ENCODE data around the gene TBC1D22A.

The TBC1D22A gene, protein sequence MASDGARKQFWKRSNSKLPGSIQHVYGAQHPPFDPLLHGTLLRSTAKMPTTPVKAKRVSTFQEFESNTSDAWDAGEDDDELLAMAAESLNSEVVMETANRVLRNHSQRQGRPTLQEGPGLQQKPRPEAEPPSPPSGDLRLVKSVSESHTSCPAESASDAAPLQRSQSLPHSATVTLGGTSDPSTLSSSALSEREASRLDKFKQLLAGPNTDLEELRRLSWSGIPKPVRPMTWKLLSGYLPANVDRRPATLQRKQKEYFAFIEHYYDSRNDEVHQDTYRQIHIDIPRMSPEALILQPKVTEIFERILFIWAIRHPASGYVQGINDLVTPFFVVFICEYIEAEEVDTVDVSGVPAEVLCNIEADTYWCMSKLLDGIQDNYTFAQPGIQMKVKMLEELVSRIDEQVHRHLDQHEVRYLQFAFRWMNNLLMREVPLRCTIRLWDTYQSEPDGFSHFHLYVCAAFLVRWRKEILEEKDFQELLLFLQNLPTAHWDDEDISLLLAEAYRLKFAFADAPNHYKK

DNA sequence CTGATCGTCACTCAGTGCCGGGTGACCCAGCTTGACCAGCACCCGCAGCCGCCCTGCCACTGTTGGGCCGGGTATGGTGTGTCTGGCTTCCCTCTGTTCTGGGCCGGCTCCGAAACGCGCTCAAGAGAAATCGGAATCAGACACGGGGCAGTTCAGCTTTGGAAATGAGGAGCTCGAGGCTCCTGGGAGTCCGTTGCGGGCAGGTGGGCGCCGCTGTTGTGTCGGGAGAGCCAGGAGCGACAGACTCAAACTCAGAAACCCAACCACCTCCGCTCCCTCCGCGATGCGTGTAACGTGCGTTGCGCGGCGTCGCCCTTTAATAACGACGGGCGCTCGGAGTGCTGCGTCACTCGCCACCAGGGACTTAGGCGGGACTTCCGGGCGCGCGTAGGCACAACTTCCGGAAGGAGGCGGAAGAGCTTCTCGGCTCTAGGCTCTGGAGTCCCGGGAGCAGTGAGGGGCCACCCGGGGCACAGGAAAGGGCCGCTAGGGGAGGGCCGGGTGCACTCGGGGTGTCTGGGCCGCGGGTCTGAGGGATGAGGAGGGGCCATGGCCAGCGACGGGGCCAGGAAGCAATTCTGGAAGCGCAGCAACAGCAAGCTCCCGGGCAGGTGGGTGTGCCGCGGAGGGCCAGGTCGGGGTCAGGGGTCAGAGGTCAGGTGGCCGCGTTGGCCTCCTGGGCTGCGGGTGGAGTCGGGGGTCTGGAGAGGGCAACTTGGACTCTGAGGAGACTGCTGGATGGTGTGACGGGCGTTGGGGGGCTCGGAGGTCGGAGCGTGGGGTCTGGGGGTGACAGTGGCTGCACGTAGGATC, at the start of gene TBC1D22A:
Gene TBC1D22A, plus strand, starts transcription at position 413 of the 813 bp plus-strand sequence. Its CDS starts 137 bp downstream, at position 550.
- DNase-seq (ENCODE audit: low read depth): peak; percentile 79
- TF ChIP-seq, protein P1, sequence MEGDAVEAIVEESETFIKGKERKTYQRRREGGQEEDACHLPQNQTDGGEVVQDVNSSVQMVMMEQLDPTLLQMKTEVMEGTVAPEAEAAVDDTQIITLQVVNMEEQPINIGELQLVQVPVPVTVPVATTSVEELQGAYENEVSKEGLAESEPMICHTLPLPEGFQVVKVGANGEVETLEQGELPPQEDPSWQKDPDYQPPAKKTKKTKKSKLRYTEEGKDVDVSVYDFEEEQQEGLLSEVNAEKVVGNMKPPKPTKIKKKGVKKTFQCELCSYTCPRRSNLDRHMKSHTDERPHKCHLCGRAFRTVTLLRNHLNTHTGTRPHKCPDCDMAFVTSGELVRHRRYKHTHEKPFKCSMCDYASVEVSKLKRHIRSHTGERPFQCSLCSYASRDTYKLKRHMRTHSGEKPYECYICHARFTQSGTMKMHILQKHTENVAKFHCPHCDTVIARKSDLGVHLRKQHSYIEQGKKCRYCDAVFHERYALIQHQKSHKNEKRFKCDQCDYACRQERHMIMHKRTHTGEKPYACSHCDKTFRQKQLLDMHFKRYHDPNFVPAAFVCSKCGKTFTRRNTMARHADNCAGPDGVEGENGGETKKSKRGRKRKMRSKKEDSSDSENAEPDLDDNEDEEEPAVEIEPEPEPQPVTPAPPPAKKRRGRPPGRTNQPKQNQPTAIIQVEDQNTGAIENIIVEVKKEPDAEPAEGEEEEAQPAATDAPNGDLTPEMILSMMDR (IDR thresholded peaks at IDR 0.05; ENCODE audit: control insufficient read depth, extremely low read depth, insufficient read depth): no peak
- peak within 1 kb of the TSS; percentile 95 for H3K4me3 ChIP-seq (ENCODE audit: low read depth, low read length)

DNA sequence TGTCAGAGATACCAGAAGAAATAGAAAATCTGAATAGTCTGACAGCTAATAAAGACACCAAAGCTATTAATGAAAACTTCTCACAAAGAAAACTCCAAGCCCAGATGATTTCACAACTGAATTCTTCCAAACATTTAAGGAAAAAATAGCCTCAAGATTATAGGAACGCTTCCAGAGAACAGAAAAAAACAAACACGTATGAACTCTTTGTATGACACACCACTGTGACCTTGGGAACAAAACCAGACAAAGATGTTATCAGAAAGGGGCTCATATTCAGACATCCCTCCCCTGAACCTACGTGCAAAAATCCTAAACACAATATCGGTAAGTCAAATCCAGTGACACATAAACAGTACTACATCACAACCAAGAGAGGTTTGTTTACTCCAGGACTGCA, 47.9 kb upstream of the TBC1D22A start:
- TF ChIP-seq, protein P1 (IDR thresholded peaks at IDR 0.05; ENCODE audit: control insufficient read depth, extremely low read depth, insufficient read depth): no peak
- DNase-seq (ENCODE audit: low read depth): peak; percentile 3
- no peak overlapping the region for H3K4me3 ChIP-seq (ENCODE audit: low read depth, low read length)

DNA sequence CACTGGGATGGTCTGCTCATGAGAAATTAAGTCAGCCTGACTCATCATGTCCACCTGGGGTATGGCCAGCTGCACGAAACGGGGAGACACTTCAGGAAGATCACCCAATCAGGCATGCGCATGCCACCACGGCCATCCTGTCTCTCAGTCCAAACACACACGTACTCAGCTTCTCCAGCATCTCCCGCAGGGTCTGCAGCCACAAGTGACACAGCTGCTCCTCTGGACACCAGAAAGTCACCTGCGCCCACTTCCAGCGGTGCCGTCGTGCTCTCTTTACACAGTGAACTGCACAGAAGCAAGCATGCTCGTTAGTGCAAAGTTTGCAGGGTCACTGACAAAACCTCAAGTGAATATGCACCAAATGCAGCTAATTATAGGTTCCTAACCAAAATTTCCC, 42.5 kb upstream of the TBC1D22A start:
- DNase-seq (ENCODE audit: low read depth): no peak
- no peak overlapping the region for H3K4me3 ChIP-seq (ENCODE audit: low read depth, low read length)
- TF ChIP-seq, protein P1 (IDR thresholded peaks at IDR 0.05; ENCODE audit: control insufficient read depth, extremely low read depth, insufficient read depth): no peak

DNA sequence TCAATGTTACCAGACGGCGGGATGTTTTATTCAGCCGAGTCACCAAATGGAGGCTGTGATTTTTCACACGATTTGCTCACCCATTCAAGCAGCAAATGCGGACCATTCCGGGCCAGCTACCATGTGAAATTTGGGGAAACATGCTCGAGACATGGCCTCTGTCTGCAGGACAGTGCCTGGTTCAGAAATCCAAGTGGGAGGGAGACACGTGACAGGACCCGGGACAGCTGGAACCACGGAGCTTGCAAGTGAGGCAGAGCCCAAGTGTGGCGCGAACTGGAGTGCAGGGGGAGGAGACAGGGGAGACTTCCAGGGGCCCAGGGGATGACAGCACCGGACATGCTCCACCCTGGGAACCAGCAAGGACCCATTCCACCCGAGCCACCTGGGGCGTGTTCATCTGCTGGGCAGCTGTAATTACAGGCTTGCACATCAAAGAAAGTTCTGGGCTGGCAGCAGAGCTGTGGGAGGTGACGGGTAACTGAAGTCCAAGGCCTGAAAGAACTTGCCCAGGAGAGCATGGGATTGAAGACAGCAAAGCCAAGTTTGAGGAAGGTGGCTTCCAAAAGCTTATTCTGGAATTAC, 40.9 kb upstream of the TBC1D22A start:
- TF ChIP-seq, protein P1 (IDR thresholded peaks at IDR 0.05; ENCODE audit: control insufficient read depth, extremely low read depth, insufficient read depth): no peak
- no peak overlapping the region for H3K4me3 ChIP-seq (ENCODE audit: low read depth, low read length)
- DNase-seq (ENCODE audit: low read depth): no peak

DNA sequence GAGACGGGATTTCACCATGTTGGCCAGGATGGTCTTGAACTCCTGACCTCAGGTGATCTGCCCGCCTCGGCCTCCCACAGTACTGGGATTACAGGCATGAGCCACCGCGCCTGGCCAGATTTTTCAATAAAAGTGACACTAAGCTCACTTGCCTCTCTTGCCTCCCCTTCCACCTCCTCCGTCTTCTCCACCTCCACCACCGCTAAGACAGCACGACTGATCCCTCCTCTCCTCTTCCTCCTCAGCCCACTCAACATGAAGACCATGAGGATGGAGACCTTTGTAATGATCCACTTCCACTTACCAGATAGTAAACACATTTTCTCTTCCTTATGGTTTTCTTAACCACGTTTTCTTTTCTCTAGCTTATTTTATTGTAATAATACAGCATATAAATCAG, 38.6 kb upstream of the TBC1D22A start:
- DNase-seq (ENCODE audit: low read depth): no peak
- H3K4me3 ChIP-seq (ENCODE audit: low read depth, low read length): no peak overlapping the region
- TF ChIP-seq, protein P1 (IDR thresholded peaks at IDR 0.05; ENCODE audit: control insufficient read depth, extremely low read depth, insufficient read depth): no peak

DNA sequence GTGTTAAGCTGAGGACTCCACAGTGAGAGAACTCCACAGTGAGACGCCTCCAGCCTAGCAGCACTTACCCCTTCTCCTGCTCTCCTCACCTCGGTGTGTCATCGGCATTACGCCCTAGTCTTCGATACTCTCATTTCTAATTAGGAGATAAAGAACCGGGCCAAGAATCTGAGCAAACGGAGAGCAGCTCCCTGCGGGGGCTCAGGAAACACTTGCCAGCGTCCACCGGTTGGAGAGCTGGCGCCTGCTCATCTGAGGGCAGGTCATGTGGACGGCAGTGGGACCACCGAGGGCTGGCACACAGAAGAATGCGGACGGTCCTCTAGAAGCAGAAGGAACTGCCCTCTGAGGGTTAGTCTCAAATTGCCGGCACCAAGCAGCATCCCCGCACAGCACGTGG, 37.4 kb upstream of the TBC1D22A start:
- DNase-seq (ENCODE audit: low read depth): no peak
- TF ChIP-seq, protein P1 (IDR thresholded peaks at IDR 0.05; ENCODE audit: control insufficient read depth, extremely low read depth, insufficient read depth): no peak

More for the DNA sequence above, 37.4 kb upstream of the TBC1D22A start:
- H3K4me3 ChIP-seq (ENCODE audit: low read depth, low read length): no peak overlapping the region
